Stimulated activated CD4-positive, alpha-beta T cell treated with anti-CD3 and anti-CD28 coated beads, TNF-alpha, amount 100 ng/mL, for 48 hours (primary cell): Measurements from ENCODE around the gene HOXB8.

Experiments used
- DNase-seq, 3 donors: peaks; one replicate each; pipeline ENCODE4 v3.0.0-alpha.2; 2020; ENCODE audit warnings: low read depth in 3 of 3

Gene HOXB8

DNA sequence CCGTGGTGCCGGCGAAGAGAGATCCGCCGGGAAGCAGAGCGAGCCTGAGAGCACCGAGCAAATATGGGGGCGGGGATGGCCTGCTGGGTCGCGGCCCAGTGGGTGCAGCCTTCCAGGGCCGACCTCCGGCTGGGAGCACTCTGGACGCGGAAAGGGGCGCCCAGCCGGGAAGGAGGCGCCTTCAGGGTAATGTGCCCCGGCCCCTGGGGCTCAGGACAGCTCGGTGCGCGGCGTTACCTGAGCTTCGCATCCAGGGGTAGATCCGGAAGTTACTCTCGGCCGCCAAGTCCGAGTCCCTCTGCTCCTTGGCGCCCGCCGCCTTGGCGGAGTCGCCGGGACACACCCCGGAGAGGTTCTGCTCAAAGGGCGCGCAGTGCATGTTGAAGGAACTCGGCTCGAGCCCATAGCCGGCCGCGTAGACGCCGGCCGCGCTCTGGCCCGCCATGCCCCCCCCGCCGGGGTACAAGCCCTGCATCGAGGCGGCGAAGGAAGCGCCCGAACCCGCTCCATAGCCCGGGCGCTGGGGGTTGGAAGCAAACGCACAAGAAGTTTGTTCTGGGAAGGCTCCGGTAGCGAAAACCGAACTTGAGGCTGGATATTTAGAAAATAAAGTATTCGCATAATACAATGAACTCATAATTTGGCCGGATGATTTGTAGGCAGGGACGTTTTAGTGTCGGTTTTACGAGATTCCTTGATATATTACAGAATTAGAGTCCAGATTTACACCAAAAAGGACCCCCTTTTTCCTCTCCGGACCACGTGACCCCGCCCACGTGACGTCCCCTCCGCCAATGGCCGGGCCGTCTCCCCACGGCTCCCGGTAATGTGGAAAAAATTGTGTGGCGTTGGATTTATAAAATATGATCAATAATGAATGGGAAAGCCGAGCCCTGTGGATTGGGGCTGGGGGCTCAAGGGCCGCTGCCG lies 4.5 kb downstream of the HOXB8 start, which contains the start of gene HOXB7:
Gene HOXB7, minus strand, starts transcription at position 736 of the 930 bp plus-strand sequence. Its CDS starts 99 bp downstream, at position 637.
- peak in 1 of 3 donors; percentile 75 for DNase-seq

DNA sequence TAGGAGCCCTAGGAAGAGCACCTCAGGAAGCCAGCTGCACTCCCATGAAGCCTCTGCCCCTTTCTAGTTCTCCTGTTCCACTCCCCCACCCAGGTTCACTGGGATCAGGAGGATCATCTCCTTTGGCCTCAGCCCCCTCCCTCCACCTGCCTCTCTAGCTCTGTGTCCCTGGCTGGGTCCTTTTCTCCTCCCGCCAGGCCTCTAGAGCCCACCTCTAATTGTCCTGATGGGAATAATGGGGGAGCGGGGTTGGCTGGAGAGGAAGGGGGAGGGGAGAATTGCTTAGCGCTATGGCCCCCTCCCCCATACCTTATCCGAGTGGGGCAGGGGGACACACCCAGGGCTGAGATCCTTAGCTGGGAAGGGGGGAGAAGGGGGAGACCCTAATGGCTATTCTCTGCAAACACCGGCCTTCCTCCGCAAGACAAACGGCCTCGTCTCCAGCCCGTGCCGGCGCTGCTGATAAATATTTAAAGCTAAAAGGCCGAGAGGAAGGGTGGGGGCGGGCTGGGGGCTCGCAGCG lies 5.3 kb downstream of the HOXB8 start:
- no peak for DNase-seq

DNA sequence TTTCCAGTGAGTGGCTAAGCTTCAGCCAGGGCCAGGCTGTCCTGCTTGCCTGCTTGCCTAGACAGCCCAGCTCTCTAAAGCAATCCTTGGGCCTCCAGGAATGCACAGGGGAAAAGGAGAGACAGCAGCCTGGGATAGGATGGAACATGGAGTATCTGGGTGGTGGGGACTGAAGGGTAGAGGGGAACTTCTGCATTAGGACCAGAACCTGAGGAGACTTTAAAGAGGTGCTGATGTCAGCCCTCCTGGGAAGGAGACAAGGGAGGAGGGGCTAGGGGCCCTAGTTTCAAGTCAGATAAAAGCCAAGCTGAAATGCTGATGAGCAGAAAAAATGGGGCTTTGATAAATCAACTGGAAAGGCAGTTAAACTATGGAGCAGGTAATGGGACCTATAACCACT lies 6.1 kb downstream of the HOXB8 start:
- no peak for DNase-seq

DNA sequence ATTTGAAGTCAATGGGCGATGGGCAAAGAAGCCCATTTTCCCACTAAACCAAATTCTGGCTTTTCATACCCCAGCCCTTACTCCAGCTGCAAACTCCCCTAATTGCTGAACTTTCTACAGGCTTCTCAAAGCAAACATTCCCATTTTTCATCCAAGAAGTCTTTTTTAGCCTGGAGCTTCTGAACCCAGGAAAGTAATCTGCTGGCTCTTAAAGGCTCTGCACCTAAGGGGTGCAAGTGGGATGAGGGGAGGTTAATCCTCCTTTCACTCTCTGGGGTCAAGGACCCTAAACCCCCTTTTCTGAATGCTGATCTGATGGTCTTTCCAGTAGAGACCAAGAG lies 6.6 kb downstream of the HOXB8 start:
- no peak for DNase-seq

DNA sequence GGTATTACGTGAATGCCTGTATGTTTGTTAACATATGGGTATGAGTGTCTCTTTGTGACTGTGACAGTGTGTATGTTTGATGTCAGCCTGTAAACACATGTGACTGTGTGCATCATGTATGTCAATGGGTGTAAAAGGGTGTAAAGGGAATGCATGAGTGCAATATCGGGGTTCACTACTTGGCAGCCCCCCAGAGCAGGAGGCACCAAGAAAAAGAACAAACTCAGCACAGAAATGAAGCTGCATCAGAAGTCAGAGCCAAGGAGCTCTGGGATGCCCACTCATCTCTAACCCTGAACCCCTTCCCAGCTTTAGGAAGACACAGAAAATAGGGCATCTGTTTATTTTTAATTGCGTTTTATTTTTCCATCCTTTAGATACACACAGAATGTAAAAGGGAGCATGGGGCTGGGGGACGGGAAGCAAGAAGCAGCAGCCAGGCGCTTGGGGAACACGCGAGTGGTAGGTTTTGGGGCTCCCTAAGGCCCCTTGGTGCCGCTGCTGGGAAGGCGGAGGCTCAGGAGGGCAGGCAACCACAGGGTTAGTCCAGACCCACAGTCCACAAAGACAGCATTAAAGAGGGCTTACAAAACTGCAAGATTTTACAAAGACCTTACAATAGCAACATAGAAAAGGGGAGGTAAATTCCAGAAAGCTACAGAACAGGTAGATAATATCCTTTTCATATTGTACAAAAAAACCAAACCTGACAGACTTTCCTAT lies 8.0 kb downstream of the HOXB8 start:
- no peak for DNase-seq

DNA sequence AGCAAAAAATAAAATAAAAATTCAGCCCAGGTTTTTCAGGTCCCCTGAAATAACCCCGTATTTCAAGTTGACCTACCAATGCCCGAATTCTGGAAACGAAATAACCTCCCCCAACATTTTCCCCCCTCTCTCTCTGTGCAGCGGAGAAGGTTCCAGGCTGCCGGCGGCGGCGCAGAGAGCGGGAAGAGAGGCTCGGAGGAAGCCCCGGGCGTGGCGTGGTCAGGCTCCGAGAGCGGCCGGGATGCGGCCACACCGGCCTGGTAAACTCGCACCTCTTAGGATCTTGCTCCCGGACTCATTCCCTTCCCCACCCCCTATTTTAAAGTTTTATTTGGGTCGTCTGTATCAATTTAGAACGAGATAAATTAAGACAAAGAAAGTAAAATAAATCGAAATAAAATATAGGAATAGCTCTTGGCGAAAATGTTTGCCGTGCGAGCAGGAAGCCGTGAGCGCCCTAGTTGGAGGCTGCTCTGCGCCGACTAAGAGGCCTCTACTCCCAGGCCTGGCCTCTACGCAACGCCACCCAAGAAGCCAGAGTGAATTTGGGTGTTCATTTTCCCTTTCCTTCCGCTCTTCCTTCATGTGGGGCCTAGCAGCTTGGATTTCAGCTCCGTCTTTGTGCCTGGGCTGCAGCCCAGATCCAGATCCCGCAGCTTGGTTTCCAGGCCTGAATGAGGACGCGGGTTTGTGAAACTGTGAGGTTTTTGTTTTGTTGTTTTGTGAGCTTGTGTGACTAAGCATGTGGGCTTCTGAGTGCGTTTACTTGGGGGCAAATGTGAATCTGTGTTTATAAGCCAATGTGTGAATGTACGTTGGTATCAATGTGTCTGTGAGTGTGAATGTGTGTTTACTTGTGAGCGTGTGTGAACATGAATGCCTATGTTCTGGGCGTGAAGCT lies 8.9 kb downstream of the HOXB8 start:
- DNase-seq = no peak

DNA sequence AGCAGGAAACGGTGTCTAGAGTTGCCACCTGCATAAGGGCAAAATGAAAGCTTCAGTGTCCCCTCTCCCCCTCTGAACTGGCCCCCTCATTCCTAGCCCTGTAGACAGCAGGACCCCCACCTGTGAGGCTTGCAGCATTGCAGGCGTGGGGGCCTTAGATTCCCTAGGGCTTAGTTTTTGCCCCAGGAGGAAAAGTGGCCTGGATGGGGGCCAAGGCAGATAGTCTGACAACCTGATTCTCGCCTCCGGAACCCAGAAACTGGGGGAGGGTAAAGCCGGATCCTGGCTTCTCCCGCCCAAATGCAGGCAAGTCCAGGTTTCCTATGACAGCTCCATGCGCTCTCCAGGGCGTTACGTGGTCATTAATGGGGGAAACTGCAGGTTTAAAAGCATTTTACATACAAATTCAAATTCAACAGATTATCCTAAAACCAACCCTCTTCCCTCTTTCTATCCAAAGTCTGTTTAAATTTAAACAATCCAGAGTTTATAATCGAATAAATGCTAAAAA lies 9.6 kb downstream of the HOXB8 start:
- DNase-seq = no peak

DNA sequence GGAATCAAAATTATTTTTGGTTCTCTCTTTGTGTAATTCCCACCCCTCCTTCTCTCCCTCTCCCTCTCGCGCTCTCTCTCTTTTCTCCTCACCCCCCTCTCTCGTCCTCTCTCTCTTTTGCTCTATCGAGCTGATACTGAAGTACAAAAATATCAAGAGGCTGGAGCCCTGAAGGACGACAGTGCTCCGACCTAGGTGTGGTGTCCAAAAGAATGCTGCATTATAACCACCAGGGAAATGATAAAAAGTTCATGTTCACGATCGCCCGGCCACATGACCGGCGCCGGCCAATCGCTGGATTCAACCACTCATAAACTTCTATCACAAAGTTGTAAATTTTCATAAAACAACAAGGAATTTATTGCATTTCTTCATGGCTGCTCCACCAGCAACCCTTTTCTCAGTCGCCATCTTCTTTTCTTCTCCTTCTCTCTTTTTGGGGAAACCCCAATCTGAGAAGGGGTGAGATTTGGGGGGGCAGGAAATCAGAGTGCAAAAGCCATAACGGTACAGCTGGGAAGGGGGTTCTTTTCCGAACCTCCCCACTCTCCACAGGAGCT lies 10.2 kb downstream of the HOXB8 start, which contains the start of gene HOXB6:
Gene HOXB6, minus strand, starts transcription at position 217 of the 560 bp plus-strand sequence. CDS start 6,836 bp downstream, outside the sequence.
- DNase-seq = no peak

DNA sequence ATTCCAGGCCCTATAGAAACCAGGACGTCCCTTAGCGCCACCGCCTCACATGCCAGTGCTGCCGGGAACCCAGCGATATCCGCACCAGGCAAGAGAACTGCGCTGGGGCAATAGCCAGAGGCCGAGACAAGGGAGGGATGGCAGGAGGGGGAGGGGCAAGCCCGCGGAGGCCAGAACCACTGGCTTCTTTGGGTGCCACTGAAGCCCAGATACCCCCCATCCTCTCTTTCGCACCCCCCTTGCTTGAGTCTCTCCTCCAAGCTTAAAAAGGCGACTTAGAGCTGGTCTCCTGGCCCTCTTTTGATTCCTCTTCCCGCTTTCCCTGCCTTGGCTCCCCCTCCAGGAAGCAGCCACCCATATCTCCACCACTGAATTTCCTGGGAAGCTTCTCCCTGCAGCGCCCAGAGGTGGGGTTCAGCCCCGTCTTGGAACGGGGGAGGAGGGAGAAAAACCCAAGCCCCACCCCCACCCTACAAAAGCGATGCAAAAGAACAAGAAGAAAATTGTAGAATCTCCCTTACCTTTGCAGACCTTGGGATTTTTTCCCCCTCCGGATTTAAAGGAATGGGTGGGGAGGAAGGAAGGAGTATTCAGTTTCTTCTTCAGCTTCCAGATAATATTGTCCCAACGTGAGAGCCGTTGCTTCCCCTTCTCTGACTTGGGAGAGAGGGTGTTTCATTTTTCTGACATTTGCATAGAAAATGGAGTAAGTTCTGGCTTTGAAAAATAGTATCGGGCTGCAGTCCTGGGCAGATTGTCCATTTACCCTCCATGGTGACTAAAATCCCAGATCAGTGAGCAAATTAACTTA lies 10.9 kb downstream of the HOXB8 start:
- DNase-seq = no peak

DNA sequence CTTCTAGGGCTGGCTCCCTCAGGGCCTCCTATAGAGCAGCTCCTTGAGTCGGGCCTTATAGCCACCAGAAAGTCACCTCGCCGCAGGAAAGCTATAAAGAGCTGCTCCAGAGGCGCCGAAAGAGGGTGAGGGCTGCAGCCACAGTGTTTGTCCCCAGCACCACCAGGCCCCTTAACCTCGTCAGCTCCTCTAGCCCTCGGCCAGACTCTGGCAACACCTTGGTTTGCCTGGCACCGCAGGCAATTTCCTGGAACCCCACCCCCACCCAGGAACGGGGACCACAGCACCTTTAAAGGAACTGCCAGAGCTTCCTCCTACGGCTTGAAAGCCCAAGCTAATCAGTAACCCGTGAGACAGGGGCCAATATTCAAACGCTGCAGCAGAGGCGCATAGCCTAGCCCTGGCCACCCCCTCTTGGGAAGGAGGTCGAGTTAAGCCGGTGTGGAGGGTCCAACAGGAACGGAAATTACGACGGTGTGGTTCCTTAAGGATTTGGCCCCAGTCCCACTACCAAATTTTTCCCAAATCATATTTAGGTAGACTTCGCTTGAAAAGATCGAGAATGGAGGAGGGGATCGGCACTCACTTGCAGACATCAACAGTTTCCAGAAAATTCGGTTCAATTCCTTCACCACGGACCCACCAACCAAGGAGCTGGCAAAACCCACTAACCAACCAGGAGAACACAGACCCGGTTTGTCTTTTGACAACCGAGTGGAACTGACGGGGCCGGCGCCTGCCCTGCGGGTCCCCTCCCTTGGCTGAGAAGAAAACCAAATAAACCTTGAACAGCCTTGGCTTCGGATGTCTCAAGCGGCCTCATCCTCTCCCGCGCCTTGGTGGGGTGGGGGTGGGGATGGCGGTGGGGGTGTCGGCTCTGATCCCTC lies 13.3 kb downstream of the HOXB8 start:
- no peak for DNase-seq

DNA sequence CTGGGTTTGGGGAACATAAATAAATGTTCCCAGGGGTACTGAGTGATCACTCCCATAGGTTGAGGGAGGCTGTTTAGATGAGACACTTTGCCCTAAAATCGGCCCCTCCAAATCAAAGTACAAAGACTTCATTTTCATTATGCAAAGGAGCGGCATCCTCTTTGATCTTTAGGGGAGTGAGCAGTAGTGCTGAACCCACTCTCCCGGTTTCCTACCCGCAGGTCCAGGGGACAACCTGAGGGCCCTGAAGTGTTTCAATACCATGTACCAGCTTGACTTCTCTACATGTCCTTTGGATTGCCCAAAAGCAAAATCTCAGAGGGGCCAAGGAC lies 13.9 kb downstream of the HOXB8 start:
- DNase-seq = no peak

DNA sequence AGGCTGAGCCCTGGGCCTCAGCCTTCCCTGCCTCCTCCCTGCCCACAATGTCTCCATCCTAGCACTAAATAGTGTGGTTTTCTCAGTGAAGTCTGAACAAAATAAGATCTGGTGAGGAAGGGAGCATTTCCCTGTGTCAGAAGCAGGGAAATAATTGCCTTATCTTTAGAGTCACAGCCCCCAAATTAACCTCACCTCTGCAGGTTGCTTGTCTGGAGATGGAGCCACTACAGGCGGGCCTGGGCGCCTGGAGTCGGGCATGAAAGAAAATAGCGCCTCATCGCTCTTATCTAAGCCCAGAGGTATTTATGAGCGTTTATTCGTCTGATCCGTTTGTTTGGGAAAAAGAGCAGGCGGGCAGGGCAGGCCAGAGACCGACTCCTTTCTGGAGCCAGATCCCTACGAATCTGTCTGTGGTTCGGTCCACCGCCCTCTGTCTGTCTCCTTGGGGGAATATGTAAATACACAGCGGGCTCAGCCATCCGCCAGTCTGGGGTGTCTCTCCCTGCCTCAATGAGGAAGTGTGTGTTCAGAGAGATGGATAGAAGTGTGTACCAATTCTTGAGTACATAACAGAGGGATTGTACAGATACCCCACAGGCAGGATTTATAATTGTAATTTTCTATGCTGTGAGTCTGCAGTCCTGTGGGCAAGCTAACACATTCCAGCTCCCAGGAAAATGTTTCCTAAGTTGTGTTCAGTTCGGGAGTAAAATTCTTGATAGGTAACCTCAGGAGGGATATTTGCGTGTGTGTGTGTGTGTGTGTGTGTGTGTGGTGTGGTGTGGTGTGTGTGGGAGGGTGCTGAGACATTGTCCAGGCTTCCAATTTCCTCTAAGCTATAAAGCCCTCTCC lies 14.6 kb downstream of the HOXB8 start:
- no peak for DNase-seq

DNA sequence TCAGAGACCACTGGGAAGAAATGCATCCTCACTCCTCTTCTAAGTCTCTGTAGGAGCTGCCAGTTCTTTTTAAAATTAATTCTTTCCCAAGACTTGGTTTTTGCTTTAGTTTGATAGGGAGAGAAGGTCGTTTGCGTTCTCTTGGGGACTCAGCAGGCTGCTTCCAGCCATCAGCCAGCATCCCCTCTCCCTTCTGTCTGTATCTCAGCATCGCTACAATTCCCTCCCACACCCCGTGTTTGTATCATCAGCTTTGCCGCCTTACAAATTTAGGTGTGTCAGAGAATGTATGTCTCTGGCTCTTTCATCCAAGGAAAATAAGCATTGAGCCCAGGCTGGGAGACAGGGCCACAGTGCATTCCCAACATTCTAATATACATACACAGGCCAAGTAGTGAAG lies 15.7 kb downstream of the HOXB8 start:
- no peak for DNase-seq

DNA sequence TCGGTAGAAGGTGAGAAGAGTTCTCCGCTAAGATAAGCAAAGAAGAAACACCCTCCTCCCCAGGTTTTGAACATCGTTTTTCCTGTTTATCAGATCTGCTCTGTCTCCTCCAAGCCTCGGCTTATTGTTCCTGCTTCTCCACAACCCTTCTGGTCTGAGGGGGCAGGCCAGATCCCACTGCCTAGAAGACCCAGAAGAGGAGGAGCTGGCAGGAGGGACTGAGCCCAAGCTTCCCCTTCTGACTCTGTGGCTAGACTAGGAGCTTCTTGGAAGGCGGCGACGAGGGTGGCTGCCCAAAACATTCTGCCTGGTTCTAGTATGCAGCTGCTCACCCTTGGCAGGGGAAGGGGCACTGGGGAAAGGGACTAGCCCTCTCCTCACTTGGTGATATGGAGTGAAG lies 16.4 kb downstream of the HOXB8 start:
- no peak for DNase-seq

DNA sequence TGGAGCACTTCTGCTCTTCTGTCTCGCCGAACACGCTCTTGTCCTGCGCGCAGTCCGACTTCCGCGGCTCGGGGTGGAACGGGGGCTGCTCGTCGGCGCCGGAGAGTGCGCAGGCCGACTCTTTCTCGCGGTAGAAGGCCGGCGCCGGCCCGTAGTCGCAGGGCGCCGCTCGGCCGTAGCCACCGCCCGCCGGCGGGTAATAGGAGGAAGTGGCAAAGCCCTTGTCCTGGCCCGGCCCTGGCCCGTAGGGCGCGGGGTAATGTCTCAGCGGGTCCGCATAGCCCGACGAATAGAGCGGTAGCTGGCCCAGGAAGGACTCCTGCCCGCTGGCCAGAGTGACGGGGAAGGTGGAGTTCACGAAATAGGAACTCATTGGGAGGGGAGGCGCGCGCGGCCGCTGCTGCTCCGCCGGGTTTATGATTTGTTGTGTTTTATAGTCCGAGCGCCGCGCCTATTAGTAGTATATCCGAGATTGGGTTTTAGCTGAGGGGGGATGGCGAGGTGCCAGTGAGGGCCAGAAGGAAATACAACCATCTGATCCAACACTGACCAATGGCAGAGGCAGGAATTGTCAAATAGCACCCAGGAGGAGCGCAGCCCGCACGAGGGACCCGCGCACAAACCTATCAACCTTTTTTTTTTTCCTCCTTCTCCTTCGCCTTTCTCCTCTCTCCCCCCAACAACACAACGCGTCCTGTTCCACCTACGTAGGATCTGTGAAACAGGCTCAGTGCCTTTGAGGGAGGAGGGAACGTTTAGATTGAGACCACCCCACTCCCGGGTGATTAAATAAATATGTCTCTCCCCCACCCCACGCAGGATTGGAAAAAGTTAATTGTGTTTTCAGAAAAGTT lies 17.1 kb downstream of the HOXB8 start:
- no peak for DNase-seq

DNA sequence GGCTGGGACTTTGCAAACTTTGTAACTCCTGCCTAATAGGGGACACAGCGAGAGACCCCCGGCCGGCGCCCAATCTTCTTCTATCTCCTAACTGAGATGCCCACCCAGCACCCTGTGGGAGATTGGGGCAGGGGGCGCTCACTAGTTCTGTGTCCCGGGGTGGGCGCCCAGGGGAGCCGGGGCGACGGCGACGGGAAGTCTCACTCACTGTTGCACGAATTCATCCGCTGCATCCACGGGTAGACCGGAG lies 17.6 kb downstream of the HOXB8 start:
- DNase-seq = no peak

DNA sequence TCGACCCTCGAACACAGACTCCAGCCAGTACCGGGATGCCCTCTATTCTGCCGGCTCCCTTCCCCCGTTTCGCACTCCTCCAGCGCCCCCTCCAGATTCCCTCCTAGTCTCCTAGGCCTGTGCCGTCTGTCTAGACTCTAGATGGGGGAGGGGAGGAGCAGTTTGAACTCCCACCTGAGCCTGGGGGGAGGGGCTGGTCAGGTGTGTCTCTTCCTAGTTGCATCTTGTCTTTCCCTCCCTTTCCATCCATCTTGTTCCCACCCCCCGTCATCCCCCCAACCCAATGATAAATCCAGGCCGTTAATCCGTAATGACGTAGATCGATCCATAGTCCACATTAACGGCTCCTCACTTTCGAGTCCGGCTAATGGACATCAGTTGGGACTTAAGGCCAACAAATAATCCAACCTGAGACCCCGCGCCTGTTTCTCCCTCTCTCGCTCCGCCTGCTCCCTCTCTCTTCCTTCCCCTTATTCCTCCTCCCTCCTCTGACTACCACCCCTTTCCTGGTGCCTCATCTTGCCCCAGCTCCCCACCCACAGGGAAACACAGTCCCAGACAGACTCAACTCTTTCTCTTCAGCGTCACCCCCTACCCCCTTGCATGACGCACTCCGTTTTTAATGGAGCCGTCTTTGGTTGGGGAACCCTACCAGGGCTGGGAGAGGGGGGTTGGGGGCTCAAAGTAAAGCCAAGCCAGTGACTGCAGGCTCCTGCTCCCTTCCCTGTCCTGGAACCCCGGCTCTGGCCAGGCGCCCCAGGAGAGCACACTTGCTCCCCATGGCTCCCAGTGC lies 18.2 kb downstream of the HOXB8 start:
- DNase-seq = no peak
